ENCODE measurements around the gene RASGRP4.
"Not testable (repeated sequence)": the region's sequence is repeated elsewhere in the genome, so short reads cannot be mapped to it uniquely, and the experiment has no call there.

The RASGRP4 gene, protein sequence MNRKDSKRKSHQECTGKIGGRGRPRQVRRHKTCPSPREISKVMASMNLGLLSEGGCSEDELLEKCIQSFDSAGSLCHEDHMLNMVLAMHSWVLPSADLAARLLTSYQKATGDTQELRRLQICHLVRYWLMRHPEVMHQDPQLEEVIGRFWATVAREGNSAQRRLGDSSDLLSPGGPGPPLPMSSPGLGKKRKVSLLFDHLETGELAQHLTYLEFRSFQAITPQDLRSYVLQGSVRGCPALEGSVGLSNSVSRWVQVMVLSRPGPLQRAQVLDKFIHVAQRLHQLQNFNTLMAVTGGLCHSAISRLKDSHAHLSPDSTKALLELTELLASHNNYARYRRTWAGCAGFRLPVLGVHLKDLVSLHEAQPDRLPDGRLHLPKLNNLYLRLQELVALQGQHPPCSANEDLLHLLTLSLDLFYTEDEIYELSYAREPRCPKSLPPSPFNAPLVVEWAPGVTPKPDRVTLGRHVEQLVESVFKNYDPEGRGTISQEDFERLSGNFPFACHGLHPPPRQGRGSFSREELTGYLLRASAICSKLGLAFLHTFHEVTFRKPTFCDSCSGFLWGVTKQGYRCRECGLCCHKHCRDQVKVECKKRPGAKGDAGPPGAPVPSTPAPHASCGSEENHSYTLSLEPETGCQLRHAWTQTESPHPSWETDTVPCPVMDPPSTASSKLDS

DNA sequence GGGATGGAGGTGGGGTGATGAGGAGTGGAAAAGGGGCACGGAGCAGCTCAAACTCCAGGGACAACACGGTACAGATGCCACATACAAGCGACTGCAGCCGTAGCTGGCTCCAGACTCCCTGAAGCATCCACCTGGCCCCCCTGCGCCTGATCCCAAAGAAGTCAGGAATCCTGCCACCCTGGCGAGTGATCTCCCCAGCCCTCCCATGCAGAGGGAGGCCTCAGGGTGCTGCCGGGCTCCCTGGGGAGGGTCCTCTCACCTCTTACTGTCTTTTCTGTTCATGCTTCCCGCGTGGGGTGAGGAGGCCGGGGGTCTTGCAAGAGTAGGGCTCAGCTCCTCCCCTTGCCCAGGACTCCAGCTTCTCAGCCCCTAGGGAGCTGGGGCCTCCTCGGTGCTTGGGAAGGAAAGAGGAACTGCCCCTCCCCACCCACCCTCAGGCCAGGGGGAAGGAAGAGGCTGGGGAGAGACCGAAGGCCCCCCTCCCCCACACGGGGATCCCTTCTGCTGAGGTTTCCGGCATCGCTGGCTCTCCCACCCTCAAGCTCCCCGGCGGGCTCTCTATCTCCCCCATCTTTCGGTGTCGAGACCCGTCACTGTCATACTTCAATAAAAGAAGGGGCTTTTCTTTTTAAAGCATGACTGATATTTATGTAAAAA, at the start of gene RASGRP4:
Gene RASGRP4, minus strand, starts transcription at position 410 of the 657 bp plus-strand sequence. Its CDS starts 128 bp downstream, at position 282.
- no peak for DNase-seq

DNA sequence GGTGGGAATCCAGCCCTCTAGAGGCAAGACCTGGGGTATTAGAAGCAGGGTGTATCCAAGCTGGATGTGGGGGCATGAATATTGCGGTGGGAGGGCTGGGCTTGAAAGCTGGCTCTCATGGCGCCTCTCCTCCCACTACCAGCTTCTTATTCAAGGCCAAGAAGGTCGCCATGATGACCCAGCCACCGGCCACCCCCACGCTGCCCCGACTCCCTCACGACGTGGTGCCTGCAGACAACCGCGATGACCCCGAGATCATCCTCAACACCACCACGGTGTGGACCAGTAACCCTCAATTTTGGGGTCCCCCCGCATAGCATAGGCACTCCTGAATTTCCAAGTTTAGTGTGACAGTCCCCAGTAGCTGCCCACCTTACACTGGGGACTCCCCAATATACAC, 49.2 kb upstream of the RASGRP4 start:
- no peak for DNase-seq

DNA sequence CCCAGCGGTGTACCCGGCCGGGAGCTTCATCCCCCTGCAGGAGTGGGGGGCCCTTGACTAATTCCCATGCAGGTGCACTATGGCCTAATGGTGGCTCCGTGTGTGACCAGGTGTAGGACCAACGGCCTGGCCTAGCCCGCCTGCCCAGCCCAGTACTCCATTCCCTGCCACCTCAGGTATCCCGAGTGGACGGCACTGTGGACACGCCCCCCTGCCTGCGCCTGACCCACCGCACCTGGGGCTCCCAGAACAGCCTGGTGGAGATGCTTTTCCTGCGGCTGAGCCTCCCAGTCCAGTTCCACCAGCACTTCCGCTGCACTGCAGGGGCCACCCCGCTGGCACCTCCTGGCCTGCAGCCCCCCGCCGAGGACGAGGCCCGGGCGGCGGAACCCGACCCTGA, 47.2 kb upstream of the RASGRP4 start:
- DNase-seq: no peak

DNA sequence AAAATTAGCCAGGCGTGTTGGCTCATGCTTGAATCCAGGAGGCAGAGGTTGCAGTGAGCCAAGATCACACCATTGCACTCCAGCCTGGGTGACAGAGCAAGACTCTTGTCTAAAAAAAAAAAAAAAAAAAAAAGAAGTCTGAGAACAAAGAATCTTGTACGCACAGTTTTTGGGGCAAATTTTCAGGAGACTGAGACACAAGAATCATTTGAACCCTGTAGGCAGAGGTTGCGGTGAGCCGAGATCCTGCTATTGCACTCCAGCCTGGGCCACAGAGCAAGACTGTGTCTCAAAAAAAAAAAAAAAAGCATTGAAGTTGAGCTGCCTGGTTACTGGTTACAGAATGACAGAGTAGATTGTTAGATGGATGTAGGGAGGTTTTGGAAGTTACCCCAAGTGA, 46.7 kb upstream of the RASGRP4 start:
- not testable (repeated sequence) for DNase-seq

DNA sequence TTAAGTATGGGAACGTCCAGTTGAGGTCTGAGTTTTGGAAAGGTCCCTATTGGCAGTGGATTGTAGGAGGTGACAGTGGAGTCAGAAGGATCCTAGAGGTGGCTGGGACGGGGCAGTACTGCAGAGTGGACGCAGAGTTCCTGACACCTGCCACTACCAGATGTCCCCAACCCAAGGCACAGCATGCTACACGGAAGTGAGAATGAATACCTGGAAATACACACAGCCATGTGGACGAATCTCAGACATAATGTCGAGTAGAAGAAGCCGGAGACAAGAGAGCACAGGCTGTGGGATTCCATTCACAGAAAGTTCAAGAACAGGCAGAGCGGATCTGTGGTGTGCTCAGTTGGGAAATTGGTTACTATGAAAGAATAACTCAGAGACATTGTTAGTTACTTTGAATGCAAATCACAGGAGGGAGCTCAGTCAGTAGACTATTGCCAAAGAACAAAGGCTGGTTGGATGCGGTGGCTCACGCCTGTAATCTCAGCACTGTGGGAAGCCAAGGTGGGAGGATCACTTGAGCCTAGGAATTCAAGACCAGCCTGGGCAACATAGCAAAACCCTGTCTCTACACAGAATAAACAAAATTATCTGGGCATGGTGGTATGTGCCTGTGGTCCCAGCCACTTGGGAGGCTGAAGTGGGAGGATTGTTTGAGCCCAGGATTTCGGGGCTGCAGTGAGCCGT, 44.9 kb upstream of the RASGRP4 start:
- DNase-seq: no peak

DNA sequence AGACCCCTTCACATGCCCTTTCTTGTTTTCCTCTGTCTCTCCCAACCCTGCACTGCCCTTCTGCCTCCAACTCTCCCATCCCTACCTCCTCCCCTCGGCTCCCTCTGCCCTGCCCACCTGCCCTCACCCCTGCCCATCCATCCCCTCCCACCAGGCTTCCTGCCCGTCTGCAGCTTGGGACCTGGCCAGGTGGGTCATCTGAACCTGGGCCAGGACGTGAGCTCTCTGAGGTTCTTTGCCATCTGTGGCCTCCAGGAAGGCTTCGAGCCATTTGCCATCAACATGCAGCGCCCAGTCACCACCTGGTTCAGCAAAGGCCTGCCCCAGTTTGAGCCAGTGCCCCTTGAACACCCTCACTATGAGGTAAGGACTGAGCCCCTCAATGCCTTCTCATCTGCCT, 43.1 kb upstream of the RASGRP4 start:
- DNase-seq: no peak

DNA sequence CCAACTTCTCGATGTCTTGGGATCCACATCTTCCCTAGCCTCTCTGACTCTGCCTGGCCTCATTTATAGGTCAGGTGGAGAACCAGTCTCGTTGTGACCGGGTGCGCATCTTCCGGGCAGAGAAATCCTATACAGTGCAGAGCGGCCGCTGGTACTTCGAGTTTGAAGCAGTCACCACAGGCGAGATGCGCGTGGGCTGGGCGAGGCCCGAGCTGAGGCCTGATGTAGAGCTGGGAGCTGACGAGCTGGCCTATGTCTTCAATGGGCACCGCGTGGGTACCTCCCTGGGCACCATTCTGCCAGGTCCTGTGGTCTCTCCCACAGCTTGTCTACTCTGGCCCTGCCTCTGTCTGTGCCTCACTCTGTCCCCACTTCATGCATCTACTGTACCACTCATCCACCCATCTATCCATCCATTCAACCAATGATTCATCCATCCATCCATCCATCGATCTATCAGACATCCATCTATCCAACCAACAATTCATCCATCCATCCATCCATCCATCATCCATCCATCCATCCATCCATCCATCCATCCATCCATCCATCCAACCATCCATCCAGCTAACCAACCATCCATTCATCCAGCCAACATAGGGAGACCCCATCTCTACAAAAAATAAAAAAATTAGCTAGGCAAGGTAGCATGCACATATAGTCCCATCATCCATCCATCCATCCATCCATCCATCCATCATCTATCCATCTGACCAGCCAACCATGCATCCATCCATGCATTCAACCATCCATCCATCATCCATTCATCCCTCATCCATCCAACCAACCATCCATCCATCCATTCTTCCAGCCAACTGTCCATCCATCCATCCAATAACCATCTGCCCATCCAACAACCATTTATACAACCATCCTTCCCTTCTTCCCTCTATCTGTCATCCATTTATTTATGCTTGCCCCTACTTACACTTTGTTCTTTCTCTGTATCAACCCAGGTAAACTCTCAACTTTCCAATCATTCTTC, 41.8 kb upstream of the RASGRP4 start:
- no peak for DNase-seq

DNA sequence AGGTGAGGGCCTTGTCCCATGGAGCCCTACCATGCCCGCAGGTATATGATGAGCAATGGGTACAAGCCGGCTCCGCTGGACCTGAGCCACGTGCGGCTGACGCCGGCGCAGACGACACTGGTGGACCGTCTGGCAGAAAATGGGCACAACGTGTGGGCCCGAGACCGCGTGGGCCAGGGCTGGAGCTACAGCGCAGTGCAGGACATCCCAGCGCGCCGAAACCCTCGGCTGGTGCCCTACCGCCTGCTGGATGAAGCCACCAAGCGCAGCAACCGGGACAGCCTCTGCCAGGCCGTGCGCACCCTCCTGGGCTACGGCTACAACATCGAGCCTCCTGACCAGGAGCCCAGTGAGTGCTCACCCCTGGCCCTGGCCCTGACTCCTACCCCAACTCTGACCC, 40.0 kb upstream of the RASGRP4 start:
- no peak for DNase-seq

DNA sequence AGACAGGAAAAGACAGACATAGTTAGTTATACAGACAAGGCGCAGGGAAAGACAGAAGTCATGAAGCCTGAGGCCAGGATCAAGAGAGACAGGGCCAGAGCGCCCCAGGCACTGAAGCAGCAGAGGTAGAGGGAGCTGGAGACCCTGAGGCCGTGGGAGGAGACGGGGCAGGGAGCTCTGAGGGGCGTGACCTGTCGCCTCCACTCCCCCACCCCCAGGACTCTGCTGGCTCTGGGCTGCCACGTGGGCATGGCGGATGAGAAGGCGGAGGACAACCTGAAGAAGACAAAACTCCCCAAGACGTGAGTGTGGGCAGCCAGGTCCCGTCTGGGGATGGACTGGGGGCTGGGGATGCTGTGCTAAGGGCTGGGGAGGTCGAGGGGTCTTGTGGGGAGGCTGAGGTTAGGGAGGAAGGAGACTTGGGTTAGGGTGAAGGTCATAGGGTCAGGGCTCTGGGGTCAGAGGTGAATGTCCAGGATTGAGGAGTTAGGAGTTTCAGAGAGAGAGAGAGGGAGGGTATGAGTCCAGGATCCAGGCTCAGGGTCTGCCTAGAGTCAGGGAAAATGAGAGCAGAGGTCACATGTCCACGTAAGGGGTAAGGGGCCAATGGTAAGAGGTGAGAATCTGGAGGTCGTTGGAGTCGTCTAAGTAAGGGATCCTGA, 38.5 kb upstream of the RASGRP4 start:
- DNase-seq: no peak

DNA sequence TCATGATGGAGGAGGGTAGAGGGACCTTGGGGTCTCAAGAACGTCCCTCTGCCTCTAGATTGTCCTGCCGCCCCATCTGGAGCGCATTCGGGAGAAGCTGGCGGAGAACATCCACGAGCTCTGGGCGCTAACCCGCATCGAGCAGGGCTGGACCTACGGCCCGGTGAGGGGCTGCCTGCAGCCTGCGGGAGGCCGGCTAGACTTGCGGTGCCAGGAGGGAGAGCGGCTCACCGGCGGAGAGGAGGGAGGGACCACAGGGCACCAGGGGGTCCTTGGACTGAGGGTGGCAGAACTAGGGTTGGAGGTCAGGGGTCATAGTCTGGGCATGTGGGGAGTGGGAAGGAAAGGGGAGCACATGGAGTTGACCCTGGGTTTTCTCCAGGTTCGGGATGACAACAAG, 37.3 kb upstream of the RASGRP4 start:
- DNase-seq: no peak

DNA sequence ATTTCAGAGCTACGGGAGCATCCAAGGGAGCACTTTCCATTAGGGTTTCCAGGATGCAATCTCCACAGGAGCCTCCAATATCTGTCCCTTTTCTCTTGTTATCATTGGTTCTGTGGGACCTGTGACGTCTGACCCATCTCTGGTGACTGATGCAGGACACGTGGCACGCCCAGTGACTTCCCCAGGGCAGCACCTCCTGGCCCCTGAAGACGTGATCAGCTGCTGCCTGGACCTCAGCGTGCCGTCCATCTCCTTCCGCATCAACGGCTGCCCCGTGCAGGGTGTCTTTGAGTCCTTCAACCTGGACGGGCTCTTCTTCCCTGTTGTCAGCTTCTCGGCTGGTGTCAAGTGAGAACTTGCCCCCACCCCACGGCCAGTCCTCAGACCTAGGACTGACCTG, 33.0 kb upstream of the RASGRP4 start:
- no peak for DNase-seq

DNA sequence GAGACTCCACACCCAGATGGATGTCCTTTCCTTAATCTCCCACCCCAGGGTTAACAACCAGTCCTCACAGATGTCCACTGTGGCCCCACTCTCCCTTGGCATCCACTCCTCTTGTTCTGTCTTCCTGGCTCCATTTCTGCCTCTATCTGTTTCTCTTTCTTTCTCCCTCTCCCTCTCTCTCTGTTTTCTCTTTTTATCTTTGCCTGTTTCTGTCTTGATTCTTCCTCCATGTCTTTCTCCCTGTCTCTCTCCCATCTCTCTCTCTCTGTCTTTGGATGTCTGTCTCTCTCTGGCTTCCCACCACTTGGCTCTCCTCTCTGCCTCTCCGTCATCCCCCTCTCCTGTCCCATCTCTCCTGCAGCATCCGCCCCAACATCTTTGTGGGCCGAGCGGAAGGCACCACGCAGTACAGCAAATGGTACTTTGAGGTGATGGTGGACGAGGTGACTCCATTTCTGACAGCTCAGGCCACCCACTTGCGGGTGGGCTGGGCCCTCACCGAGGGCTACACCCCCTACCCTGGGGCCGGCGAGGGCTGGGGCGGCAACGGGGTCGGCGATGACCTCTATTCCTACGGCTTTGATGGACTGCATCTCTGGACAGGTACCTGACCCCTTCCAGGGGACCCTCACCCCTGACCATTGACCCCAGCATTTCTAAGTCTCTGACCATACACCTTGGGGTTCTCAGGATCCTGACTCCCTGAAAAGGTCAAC, 31.8 kb upstream of the RASGRP4 start:
- no peak for DNase-seq

DNA sequence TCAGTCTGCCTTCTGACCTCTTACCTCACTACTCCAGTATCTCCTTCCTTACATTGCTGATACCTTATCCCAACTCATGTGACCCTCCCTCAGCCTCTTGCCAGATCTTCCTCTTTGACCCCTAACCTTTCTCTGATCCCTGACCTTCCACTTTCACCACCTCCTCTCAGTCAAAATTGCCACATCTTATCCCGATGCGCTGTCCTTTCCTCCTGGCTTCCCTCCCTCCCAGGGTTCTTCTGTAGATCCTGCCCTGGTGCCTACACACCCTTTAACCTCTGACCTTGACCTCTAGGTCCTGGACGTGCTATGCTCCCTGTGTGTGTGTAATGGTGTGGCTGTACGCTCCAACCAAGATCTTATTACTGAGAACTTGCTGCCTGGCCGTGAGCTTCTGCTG, 31.2 kb upstream of the RASGRP4 start:
- DNase-seq: no peak

DNA sequence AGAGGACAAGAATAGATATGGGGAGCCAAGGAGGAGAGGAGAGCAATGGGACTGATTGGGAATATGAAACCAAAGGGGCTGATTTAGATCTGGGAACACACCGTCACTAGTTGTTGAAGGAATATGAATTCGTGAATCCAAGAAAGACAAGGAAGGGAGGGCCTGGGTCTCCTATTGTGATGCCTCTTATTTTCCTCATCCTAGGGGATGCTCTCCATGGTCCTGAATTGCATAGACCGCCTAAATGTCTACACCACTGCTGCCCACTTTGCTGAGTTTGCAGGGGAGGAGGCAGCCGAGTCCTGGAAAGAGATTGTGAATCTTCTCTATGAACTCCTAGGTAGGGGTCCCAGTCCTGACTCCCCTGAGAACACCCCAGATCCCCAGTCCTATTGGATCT, 29.0 kb upstream of the RASGRP4 start:
- DNase-seq: no peak

DNA sequence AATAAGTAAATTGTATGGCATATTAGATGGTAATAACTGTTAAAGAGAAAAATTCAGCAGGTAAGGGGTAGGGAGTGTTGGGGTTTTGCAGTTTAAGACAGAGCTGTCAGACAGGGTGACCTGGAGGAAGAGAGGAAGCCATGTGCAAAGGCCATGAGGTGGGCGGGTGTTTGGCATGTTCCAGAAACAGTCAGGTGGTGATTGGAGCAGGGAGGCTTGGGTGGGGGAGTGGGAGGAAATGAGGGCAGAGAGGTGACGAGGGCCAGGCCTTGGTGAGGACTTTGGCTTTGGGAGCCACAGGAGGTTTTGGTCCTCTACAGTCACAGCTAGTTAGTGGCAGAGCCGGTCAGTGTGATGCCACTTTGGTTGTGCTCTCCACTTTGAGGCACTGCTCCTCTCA, 27.6 kb upstream of the RASGRP4 start:
- DNase-seq: no peak

DNA sequence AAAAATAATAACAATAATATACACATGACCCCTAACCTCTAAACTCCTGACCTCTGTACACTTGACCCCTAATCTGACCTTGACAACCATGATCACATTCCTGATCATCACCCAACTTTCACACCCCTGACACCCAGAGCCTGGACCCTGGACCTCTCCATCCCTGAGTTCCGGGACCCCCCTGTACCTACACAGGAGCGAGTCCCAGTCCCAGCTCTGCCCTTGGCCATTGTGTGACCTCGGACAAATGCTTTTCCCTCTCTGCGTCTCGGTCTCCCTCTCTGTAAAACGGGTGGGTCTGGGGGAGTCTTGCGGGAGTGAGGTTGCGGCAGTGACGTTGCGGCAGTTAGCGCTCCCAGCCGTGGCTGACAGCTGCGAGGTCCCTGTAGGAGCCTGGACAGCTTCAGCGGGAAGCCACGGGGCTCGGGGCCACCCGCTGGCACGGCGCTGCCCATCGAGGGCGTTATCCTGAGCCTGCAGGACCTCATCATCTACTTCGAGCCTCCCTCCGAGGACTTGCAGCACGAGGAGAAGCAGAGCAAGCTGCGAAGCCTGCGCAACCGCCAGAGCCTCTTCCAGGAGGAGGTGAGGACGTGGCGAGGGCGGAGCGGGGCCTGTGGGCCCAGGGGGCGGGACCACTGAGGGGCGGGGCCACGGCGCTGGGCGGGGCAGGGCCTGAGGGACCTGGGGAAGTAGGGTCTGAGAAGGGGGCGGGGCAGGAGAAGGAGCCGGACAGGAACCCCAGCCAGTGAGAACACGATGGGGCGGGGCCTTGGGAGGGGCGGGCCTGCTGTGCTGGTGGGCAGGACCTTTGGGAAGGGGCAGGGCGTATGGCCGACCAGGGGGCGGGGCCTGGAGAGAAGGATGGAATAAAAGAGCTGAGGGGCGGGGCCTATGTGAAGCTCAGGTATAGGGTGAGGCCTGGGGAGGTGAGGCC, 26.7 kb upstream of the RASGRP4 start:
- DNase-seq: no peak

DNA sequence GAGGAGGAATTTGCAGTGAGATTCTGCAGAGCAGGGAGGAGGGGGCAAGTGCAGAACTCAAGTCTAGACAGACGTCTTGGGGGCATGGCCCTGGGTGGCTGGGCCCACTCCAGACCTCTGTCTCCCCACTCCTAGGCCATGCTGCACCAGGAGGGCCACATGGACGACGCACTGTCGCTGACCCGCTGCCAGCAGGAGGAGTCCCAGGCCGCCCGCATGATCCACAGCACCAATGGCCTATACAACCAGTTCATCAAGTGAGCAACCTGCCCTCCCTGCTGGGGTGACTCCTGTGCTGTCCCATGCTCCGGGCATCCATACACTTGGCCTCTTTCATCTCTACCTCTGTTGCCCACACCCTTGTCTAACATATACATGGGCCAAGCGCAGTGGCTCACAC, 25.6 kb upstream of the RASGRP4 start:
- DNase-seq: no peak

DNA sequence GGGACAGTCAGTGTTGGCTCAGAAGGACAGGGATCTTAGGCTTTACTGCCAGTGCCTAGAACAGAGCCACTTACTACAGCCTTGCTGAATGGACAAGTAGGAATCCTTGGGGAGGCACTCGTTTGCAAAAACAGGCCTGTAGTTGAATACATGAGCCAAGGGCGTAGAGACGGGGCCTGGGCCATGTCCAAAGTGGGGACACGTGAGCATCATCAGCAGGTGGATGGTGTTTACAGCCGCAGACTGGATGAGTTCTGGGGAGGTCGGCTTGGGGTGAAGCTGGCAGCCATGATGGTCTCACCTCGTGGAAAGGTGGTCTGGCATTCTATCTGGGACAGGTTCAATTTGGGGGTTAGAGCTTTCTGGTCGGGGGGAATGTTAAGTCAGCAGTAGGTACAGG, 25.0 kb upstream of the RASGRP4 start:
- no peak for DNase-seq

DNA sequence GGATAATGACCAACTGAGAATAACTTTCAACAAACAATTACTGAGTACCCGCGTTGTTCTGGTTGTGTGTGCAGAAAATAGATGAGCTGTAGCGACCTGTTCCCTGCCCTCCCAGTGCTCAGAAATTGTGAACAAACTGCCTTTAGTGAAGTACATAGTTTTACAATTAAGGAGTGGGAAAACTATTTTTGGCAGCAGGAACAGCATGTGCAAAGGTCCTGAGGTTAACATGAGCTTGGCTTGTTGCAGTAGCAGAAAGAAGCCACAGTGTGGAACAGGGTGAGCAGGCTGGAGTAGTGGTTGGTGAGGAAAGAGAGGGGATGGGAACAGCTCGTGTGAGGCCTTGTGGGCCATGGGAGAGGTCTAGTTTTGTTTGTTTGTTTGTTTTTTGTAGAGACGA, 23.5 kb upstream of the RASGRP4 start:
- DNase-seq: no peak

DNA sequence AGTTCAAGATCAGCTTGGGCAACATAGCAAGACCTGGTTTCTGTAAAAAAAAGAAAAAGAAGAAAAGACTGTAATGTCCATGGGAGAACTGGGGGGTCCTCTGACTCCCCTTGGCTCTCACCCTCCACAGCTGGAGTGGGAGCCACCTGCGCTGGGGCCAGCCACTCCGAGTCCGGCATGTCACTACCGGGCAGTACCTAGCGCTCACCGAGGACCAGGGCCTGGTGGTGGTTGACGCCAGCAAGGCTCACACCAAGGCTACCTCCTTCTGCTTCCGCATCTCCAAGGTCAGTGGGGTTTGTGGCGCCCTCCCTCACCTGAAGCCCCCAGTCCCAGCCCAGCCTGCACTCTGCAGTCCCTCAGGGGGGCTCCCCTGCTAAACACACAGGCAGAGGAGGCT, 22.2 kb upstream of the RASGRP4 start:
- DNase-seq: no peak
